CD14-positive monocyte (primary cell): ENCODE measurements around the gene INSR. TPM values are rescaled to one million over a fixed set of nuclear protein-coding genes. Genes with fewer than 3 reads are reported as not detected.

Source experiments
- DNase-seq, 3 donors: peaks; one replicate each; pipeline ENCODE4 v3.0.0-alpha.2; 2011 to 2022
- H2AFZ ChIP-seq: 2 replicates; pipeline ENCODE4 v1.6.0; 2012; ENCODE audit warnings: mild to moderate bottlenecking, low read depth, low read length, inconsistent platforms; ENCODE audit not compliant: insufficient read depth, poor library complexity, severe bottlenecking
- H3K27ac ChIP-seq, 2 donors: 1 replicate in 1 of 2; 2 replicates in 1 of 2; pipeline ENCODE4 v1.5.1; 2012 to 2013; ENCODE audit warnings: low read length in 2 of 2, control low read depth in 1 of 2, inconsistent platforms in 1 of 2, low read depth in 1 of 2, mild to moderate bottlenecking in 1 of 2
- H3K27me3 ChIP-seq, 2 donors: one replicate each; pipeline versions ENCODE4 v1.6.0 to v1.6.1; 2011 to 2013; ENCODE audit warnings: low read length in 2 of 2; ENCODE audit not compliant: control insufficient read depth in 2 of 2, insufficient read depth in 2 of 2
- H3K36me3 ChIP-seq, 2 donors: replicated peaks in 1 of 2; 1 replicate in 1 of 2; 2 replicates in 1 of 2; pipeline versions ENCODE4 v1.5.1 to v1.6.1; 2012 to 2013; ENCODE audit warnings: low read length in 2 of 2, control low read depth in 1 of 2, inconsistent platforms in 1 of 2, mild to moderate bottlenecking in 1 of 2; ENCODE audit not compliant: insufficient read depth in 2 of 2, control insufficient read depth in 1 of 2
- H3K4me1 ChIP-seq, 2 donors: 1 replicate in 1 of 2; 2 replicates in 1 of 2; pipeline versions ENCODE4 v1.5.1 to v1.6.1; 2012 to 2013; ENCODE audit warnings: low read length in 2 of 2, control low read depth in 1 of 2, inconsistent platforms in 1 of 2, mild to moderate bottlenecking in 1 of 2, moderate library complexity in 1 of 2; ENCODE audit not compliant: insufficient read depth in 2 of 2, control insufficient read depth in 1 of 2
- H3K4me2 ChIP-seq: replicated peaks from 2 replicates; pipeline ENCODE3; 2012; ENCODE audit warnings: low read length, moderate library complexity, mild to moderate bottlenecking; ENCODE audit not compliant: poor library complexity, severe bottlenecking; ENCODE audit errors: extremely low read depth
- H3K4me3 ChIP-seq, 3 experiments: fragments of 200-600 bp in 1 of 3; sonication (generic) in 1 of 3; replicated peaks in 1 of 3; 1 replicate in 2 of 3; 2 replicates in 1 of 3; pipeline ENCODE4 v1.5.1; 2011 to 2013; ENCODE audit warnings: low read length in 3 of 3, mild to moderate bottlenecking in 3 of 3, control low read depth in 2 of 3, low read depth in 2 of 3, inconsistent platforms in 1 of 3, moderate library complexity in 1 of 3
- H3K79me2 ChIP-seq: 2 replicates; pipeline ENCODE4 v1.6.0; 2012; ENCODE audit warnings: mild to moderate bottlenecking, control low read depth, inconsistent platforms, low read length, moderate library complexity; ENCODE audit not compliant: insufficient read depth
- H3K9ac ChIP-seq: 2 replicates; pipeline ENCODE4 v1.6.0; 2017; ENCODE audit warnings: low read length, mild to moderate bottlenecking; ENCODE audit not compliant: insufficient read depth, poor library complexity, severe bottlenecking
- H3K9me3 ChIP-seq, 2 donors: replicated peaks in 1 of 2; 1 replicate in 1 of 2; 2 replicates in 1 of 2; pipeline versions ENCODE4 v1.5.1 to v1.6.1; 2012 to 2013; ENCODE audit warnings: low read length in 2 of 2, control low read depth in 1 of 2; ENCODE audit not compliant: control insufficient read depth in 1 of 2, insufficient read depth in 1 of 2
- H4K20me1 ChIP-seq: 2 replicates; pipeline ENCODE4 v1.6.0; 2012; ENCODE audit warnings: mild to moderate bottlenecking, low read length, control low read depth, moderate library complexity; ENCODE audit not compliant: insufficient read depth
- H3K27ac Mint-ChIP-seq, 7 donors: one replicate each; pipeline ENCODE4 v1.8.0; 2020; ENCODE audit warnings: mild to moderate bottlenecking in 7 of 7, mixed read lengths in 7 of 7, moderate library complexity in 6 of 7, inconsistent platforms in 2 of 7
- H3K27me3 Mint-ChIP-seq, 3 donors: one replicate each; pipeline ENCODE4 v1.8.0; 2021 to 2022; ENCODE audit warnings: low read depth in 3 of 3, mild to moderate bottlenecking in 3 of 3, mixed read lengths in 3 of 3, moderate library complexity in 3 of 3, inconsistent platforms in 1 of 3
- H3K36me3 Mint-ChIP-seq, 2 donors: one replicate each; pipeline ENCODE4 v1.8.0; 2020; ENCODE audit warnings: mixed read lengths in 2 of 2, inconsistent platforms in 1 of 2, mild to moderate bottlenecking in 1 of 2
- H3K4me1 Mint-ChIP-seq: one replicate; pipeline ENCODE4 v1.8.0; 2020; ENCODE audit warnings: mild to moderate bottlenecking, mixed read lengths
- H3K4me3 Mint-ChIP-seq, 2 donors: one replicate each; pipeline ENCODE4 v1.8.0; 2020; ENCODE audit warnings: mild to moderate bottlenecking in 2 of 2, mixed read lengths in 2 of 2, moderate library complexity in 1 of 2
- H3K9me3 Mint-ChIP-seq, 7 donors: one replicate each; pipeline ENCODE4 v1.8.0; 2020 to 2022; ENCODE audit warnings: mixed read lengths in 7 of 7, mild to moderate bottlenecking in 6 of 7, moderate library complexity in 6 of 7, inconsistent platforms in 2 of 7
- WGBS: methylation state at CpG from one replicate; pipeline ENCODE4 v1.1.5; 2013; ENCODE audit warnings: missing lambda C conversion rate; ENCODE audit not compliant: insufficient coverage; 5-methylcytosine and 5-hydroxymethylcytosine counted together
- intact Hi-C, 2 donors: fragments of 100-400 bp; cut with micrococcal nuclease; formaldehyde crosslinking; loops; one replicate each; pipeline versions ENCODE4 v1.15.0 to v1.15.1; 2023
- polyA plus RNA-seq, 3 donors: library from polyadenylated mRNA; depleted of rRNA in 1 of 3; unstranded in 2 of 3; stranded (reverse) in 1 of 3; fragments of 300-500 nt in 2 of 3; fragments of >200 nt in 1 of 3; fragmentation: Illumina TruSeq in 2 of 3; gene quantifications; 1 replicate in 2 of 3; 2 replicates in 1 of 3; pipeline ENCODE4 v1.2.3, GENCODE V29; 2012 to 2021
- TF ChIP-seq, protein P1 (sequence below): fragments of 200-600 bp; IDR thresholded peaks from one replicate; pipeline ENCODE4 v1.8.0; 2022; ENCODE audit warnings: antibody characterized with exemption, mild to moderate bottlenecking

The INSR gene
- polyA plus RNA-seq, 3 donors: 2.9 to 12.4 (median 3.4) TPM

DNA sequence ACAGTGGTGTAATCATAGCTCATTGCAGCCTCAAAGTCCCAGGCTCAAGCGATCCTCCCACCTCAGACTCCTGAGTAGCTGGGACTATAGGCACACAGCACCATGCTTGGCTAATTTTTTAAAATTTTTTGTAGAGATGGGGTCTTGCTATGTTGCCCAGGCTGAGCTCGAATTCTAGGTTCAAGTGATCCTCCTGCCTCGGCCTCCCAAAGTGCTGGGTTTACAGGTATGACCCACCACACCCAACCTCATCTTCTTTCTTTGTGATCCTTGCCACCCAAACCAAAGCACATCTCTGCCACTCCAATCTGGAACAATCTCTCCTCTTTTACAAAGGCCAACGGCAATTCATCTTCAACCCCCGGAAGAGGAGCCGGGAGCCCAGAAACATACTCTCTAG lies 38.6 kb downstream of the INSR start:
- no CpG with 5 or more reads among the region's 6 CpGs for WGBS
- no peak for DNase-seq
- TF ChIP-seq, protein P1, sequence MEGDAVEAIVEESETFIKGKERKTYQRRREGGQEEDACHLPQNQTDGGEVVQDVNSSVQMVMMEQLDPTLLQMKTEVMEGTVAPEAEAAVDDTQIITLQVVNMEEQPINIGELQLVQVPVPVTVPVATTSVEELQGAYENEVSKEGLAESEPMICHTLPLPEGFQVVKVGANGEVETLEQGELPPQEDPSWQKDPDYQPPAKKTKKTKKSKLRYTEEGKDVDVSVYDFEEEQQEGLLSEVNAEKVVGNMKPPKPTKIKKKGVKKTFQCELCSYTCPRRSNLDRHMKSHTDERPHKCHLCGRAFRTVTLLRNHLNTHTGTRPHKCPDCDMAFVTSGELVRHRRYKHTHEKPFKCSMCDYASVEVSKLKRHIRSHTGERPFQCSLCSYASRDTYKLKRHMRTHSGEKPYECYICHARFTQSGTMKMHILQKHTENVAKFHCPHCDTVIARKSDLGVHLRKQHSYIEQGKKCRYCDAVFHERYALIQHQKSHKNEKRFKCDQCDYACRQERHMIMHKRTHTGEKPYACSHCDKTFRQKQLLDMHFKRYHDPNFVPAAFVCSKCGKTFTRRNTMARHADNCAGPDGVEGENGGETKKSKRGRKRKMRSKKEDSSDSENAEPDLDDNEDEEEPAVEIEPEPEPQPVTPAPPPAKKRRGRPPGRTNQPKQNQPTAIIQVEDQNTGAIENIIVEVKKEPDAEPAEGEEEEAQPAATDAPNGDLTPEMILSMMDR: no peak
- Mint-ChIP-seq H3K4me3 (no peak overlapping the region), H3K9me3 (peaks cover 0 to 4% (median 0%) of the 10 kb centered on the region in 7 donors), H3K27me3 (peaks cover 0 to 1% (median 0%) of the 10 kb centered on the region in 3 donors), H3K27ac (peak overlapping the region in 2 of 7 donors; percentile 39 to 76), H3K36me3 (peaks cover 0 to 11% of the 10 kb centered on the region in 2 donors), H3K4me1 (peaks cover 39% of the 10 kb centered on the region)
- Histone ChIP-seq H4K20me1 (peaks cover 24% of the 10 kb centered on the region), H3K4me2 (no peak overlapping the region), H2AFZ (no peak overlapping the region), H3K79me2 (peaks cover 87% of the 10 kb centered on the region), H3K9me3 (no peaks in the 10 kb centered on the region), H3K27ac (no peak overlapping the region), H3K27me3 (no peaks in the 10 kb centered on the region), H3K4me3 (no peak overlapping the region), H3K9ac (no peak overlapping the region), H3K36me3 (peaks cover 0 to 7% of the 10 kb centered on the region in 2 donors), H3K4me1 (peaks cover 14 to 28% of the 10 kb centered on the region in 2 donors)
- intact Hi-C loops: no loop called here

DNA sequence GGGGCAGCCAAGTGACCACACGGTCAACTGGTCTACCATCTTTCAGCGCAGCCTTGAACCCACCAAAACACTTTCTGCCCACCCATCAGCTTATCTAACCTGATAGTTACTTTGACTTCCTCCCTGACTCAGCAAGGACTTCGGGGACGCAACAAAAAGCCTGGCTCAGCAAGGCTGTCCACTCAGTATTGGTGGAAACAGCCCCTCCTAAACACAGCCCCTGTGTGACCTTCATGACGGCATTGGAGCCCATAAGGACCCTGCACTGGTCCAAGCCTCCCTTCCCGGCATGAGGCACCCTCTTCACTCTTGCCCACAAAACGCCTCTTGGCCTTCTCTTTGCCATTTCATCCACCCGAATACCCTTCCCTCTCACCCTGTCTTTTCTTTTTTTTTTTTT lies 39.1 kb downstream of the INSR start:
- DNase-seq: no peak
- Histone ChIP-seq H3K27ac (no peak overlapping the region), H3K79me2 (peaks cover 87% of the 10 kb centered on the region), H3K4me2 (no peak overlapping the region), H3K4me1 (peaks cover 15 to 28% of the 10 kb centered on the region in 2 donors), H2AFZ (no peak overlapping the region), H4K20me1 (peaks cover 21% of the 10 kb centered on the region), H3K9me3 (no peaks in the 10 kb centered on the region), H3K9ac (no peak overlapping the region), H3K4me3 (no peak overlapping the region), H3K27me3 (no peaks in the 10 kb centered on the region), H3K36me3 (peaks cover 0 to 1% of the 10 kb centered on the region in 2 donors)
- intact Hi-C loops: no loop called here
- WGBS: 73% methylated on average over 7 of the region's 8 CpGs
- peaks cover 0 to 4% (median 0%) of the 10 kb centered on the region in 7 donors for H3K9me3 Mint-ChIP-seq
- peaks cover 0 to 1% (median 0%) of the 10 kb centered on the region in 3 donors for H3K27me3 Mint-ChIP-seq
- no peak overlapping the region for H3K4me3 Mint-ChIP-seq
- H3K27ac Mint-ChIP-seq: peak overlapping the region in 3 of 7 donors; percentile 26 to 68 (median 39)
- H3K36me3 Mint-ChIP-seq: peaks cover 0 to 6% of the 10 kb centered on the region in 2 donors
- TF ChIP-seq, protein P1: no peak
- peaks cover 40% of the 10 kb centered on the region for H3K4me1 Mint-ChIP-seq
